ENCODE data around the gene ATP6V1A. TPM values are rescaled to one million over a fixed set of nuclear protein-coding genes. Genes with fewer than 3 reads are reported as not detected.

Gene ATP6V1A
- total RNA-seq, 1 donor from 2014 or later: 55.5 TPM

DNA sequence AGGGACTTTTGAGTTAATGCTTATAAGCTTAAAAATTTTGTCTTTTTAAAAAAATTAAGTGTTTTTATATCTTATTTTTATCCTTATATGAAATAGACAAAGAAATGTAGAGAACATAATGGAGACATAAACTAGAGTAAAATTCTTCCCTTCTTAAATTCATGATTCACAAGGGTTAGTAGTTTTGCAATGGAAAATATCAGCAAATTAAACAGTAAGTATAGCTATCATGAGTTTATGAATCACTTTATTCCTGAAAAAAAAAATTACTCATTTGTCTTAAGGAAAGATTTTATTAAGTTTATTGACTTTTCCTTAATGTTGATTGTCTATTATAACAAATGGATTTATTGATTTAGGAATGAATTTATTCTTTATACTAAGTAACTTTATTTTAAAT, 4.3 kb downstream of the ATP6V1A start:
- peak; percentile 13 for DNase-seq (ENCODE audit: low read depth)
- Histone ChIP-seq H3K36me3 (ENCODE audit: control insufficient read depth, insufficient read depth, low read length) (no peaks in the 10 kb centered on the region), H3K4me3 (ENCODE audit: low read depth, low read length) (no peak overlapping the region), H3K27me3 (ENCODE audit: control insufficient read depth, insufficient read depth, low read length) (no peaks in the 10 kb centered on the region)
- FAIRE-seq: no peak
- TF ChIP-seq CTCF (IDR thresholded peaks at IDR 0.05; ENCODE audit: insufficient read depth, low read length, severe bottlenecking): no peak

- H3K36me3 ChIP-seq (ENCODE audit: control insufficient read depth, insufficient read depth, low read length): no peaks in the 10 kb centered on the region
- FAIRE-seq: no peak
- TF ChIP-seq CTCF (IDR thresholded peaks at IDR 0.05; ENCODE audit: insufficient read depth, low read length, severe bottlenecking): no peak
- H3K4me3 ChIP-seq (ENCODE audit: low read depth, low read length): no peak overlapping the region
- no peaks in the 10 kb centered on the region for H3K27me3 ChIP-seq (ENCODE audit: control insufficient read depth, insufficient read depth, low read length)
- no peak for DNase-seq (ENCODE audit: low read depth)
These were observed 6.6 kb downstream of the ATP6V1A start for GRCh38 chr3:113753376-113753985.

DNA sequence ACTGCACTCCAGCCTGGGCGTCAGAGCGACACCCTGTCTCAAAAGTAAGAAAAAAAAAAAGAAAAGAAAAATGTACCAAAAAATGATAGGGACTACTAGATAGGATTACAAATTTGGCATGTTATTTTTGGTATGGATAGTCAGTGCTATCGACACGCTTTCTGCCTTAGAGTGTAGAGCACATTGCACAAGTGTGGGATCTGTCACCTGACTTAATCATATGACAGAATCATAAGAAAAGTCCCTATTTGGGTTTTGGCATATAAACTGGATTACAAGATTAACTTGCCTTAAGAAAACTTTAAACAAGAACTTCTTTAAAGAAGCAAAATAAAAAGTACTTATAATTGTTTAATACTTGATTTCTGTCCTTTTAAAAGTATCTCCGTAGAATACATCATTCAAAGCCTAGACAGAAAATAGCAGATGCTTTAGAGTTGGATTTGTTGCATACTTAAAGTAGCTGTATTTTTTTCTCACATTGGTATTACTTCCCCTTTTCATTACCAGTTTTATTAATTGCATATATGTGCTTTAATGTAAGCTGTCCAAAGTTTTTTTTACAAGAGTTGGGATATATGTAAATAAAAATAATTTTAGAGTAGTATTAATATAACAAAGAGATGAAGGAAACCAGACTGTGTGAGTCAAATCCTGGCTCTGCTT, 7.8 kb downstream of the ATP6V1A start:
- H3K36me3 ChIP-seq (ENCODE audit: control insufficient read depth, insufficient read depth, low read length): no peaks in the 10 kb centered on the region
- FAIRE-seq (no peak), DNase-seq (ENCODE audit: low read depth) (no peak)
- no peak for TF ChIP-seq CTCF (IDR thresholded peaks at IDR 0.05; ENCODE audit: insufficient read depth, low read length, severe bottlenecking)
- H3K27me3 ChIP-seq (ENCODE audit: control insufficient read depth, insufficient read depth, low read length): no peaks in the 10 kb centered on the region
- no peak overlapping the region for H3K4me3 ChIP-seq (ENCODE audit: low read depth, low read length)

DNA sequence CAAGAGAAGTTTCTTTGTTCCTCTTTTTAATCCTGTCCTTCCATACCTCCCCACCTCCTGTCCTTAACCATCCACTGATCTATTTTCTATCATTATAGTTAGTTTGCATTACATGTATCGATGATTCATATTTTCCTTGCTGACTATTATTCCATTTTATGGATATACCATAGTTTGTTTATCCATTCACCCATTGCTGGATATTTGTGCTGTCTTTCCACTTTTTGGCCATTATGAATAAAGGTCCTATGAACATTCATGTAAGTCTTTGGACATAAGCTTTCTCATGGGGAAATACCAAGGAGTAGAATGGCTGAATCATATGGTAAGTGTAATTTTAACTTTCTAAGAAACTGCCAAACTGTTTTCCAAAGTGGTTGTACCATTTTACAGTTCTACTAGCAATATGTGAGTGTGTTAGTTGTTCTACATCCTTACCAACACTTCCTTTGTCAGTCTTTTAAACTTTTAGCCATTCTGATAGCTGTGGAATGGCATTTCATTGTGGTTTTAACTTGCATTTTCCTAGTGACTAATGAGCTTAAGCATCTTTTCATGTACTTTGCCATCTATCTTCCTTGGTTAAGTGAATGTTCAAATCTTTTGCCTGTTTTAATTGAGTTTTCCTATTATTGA, 11.7 kb downstream of the ATP6V1A start:
- DNase-seq (ENCODE audit: low read depth): peak; percentile 52
- Histone ChIP-seq H3K27me3 (ENCODE audit: control insufficient read depth, insufficient read depth, low read length) (no peaks in the 10 kb centered on the region), H3K4me3 (ENCODE audit: low read depth, low read length) (no peak overlapping the region), H3K36me3 (ENCODE audit: control insufficient read depth, insufficient read depth, low read length) (no peaks in the 10 kb centered on the region)
- no peak for FAIRE-seq
- TF ChIP-seq CTCF (IDR thresholded peaks at IDR 0.05; ENCODE audit: insufficient read depth, low read length, severe bottlenecking): no peak

DNA sequence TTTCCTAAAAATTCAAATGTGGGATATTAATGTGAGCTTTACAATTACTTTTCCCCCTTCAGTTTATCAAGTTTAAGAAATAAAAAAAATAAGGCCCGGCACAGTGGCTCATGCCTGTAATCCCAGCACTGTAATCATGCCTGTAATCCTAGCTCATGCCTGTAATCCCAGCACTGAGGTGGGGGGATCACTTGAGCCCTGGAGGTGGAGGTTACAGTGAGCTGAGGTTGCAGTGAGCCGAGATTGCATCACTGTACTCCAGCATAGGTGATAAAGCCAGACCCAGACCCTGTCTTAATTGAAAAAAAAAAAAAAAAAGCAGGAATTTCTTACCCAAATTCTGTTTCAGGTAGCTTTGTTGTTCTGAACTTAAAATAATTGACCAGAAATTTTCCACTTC, 17.9 kb downstream of the ATP6V1A start:
- Histone ChIP-seq H3K36me3 (ENCODE audit: control insufficient read depth, insufficient read depth, low read length) (no peaks in the 10 kb centered on the region), H3K27me3 (ENCODE audit: control insufficient read depth, insufficient read depth, low read length) (no peaks in the 10 kb centered on the region), H3K4me3 (ENCODE audit: low read depth, low read length) (no peak overlapping the region)
- no peak for TF ChIP-seq CTCF (IDR thresholded peaks at IDR 0.05; ENCODE audit: insufficient read depth, low read length, severe bottlenecking)
- DNase-seq (ENCODE audit: low read depth) (no peak), FAIRE-seq (no peak)
